A673 (cell line): ENCODE measurements around the gene TASP1. TPM values are rescaled to one million over a fixed set of nuclear protein-coding genes. Genes with fewer than 3 reads are reported as not detected.

ENCODE experiments used
- BruUV-seq: library from RNA; stranded (reverse); fragments of 400-500 nt; replicated peaks from 2 replicates; lab custom pipeline; 2021; lab: Mats Ljungman, UMichigan
- CTCF ChIA-PET: fragments of 300-600 bp; sonication (Branson Sonifier 250); formaldehyde crosslinking; loops from one replicate; lab custom pipeline; 2022; ENCODE audit warnings: antibody characterized with exemption; lab: Charles Lee
- POLR2A ChIA-PET: fragments of 300-600 bp; sonication (Branson Sonifier 250); formaldehyde crosslinking; loops from one replicate; lab custom pipeline; 2022; ENCODE audit warnings: antibody characterized with exemption; ENCODE audit not compliant: low non-redundant PET; lab: Charles Lee
- DNase-seq: peaks from one replicate; pipeline ENCODE4 v3.0.0-alpha.2; 2015; ENCODE audit warnings: low spot score
- H3K27ac ChIP-seq: fragments of 200-600 bp; sonication (generic); 2 replicates; pipeline ENCODE4 v1.5.1; 2016; ENCODE audit warnings: mixed run types, low read depth, mild to moderate bottlenecking, mixed read lengths, antibody characterized with exemption, low read length; ENCODE audit not compliant: poor library complexity, severe bottlenecking
- H3K27me3 ChIP-seq: fragments of 200-600 bp; sonication (generic); replicated peaks from 2 replicates; pipeline ENCODE4 v1.6.1; 2017; ENCODE audit warnings: mixed run types, low read depth, mild to moderate bottlenecking, mixed read lengths, antibody characterized with exemption, low read length; ENCODE audit not compliant: insufficient read depth, poor library complexity
- H3K36me3 ChIP-seq: fragments of 200-600 bp; sonication (generic); 2 replicates; pipeline ENCODE4 v1.6.1; 2016; ENCODE audit warnings: mixed run types, mild to moderate bottlenecking, mixed read lengths, antibody characterized with exemption, low read length; ENCODE audit not compliant: insufficient read depth, poor library complexity, severe bottlenecking
- H3K4me1 ChIP-seq: fragments of 200-600 bp; sonication (generic); 2 replicates; pipeline ENCODE4 v1.6.1; 2017; ENCODE audit warnings: mixed run types, mild to moderate bottlenecking, mixed read lengths, antibody characterized with exemption, low read length; ENCODE audit not compliant: insufficient read depth, poor library complexity, severe bottlenecking
- H3K4me3 ChIP-seq: fragments of 200-600 bp; sonication (generic); 2 replicates; pipeline ENCODE4 v1.5.1; 2016; ENCODE audit warnings: low read depth, mixed run types, mild to moderate bottlenecking, mixed read lengths, low read length; ENCODE audit not compliant: poor library complexity, severe bottlenecking
- H3K9me3 ChIP-seq: fragments of 200-600 bp; sonication (generic); 2 replicates; pipeline ENCODE4 v1.6.1; 2016; ENCODE audit warnings: mixed run types, low read depth, mild to moderate bottlenecking, mixed read lengths, antibody characterized with exemption, low read length; ENCODE audit not compliant: poor library complexity, severe bottlenecking
- CTCF ChIP-seq: fragments of 300-800, 200-600 bp; sonication (generic); conservative IDR thresholded peaks from 2 replicates; pipeline ENCODE4 v1.5.1; 2017; ENCODE audit warnings: low read depth, mild to moderate bottlenecking, antibody characterized with exemption, low read length, moderate library complexity, mixed read lengths
- EZH2 ChIP-seq: fragments of 200-600 bp; sonication (generic); IDR thresholded peaks from 2 replicates; pipeline ENCODE4 v1.6.1; 2017; ENCODE audit warnings: borderline replicate concordance, low read depth, mild to moderate bottlenecking, mixed read lengths, antibody characterized with exemption, low read length; ENCODE audit not compliant: poor library complexity, severe bottlenecking
- intact Hi-C: fragments of 100-400 bp; cut with micrococcal nuclease; formaldehyde crosslinking; loops from one replicate; pipeline ENCODE4 v1.10.0; 2022; ENCODE audit not compliant: unreplicated experiment
- total RNA-seq: library from RNA; stranded (reverse); gene quantifications from 2 replicates; pipeline ENCODE4 v1.2.3, GENCODE V29; 2021

TASP1 gene
- total RNA-seq, 1 experiment from 2014 or later = 15.6 TPM

DNA sequence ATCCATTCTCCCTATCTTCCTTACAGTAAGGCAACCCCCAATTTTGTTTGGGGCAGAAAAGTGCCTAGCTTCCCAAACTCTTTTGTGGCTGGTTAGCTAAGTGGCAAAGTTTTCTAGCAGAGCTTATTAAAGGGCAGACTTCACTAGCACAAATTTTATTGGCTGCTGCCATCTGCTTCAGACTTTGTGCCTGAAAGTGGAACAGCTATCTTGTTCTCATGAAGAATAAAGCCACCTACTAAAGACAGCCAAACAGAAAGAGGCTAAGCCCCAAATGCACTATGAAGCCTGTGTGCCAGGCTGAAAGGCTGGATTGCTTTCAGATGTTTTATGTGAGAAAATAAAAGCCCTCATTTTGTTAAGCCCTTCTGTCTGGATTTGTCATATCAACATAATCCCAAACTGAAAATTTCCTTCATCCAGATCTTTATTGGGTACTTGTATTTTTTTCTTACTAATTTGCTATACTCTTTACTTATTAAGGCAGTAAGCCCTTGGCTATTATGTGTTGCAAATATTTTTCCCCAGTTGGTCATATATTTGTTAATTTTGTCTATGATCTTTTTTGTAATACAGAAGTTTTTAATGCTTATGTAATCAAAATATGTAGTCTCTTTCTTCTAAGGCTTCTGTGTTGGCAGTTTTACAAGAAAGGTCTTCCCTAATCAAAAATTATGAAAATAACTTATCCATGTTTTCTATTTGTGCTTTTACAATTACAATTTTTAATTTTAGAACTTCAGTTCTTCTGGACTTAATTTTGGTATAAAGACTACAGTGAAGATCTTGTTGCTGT lies 191.1 kb downstream of the TASP1 start:
- TF ChIP-seq EZH2 (no peak), CTCF (no peak)
- BruUV-seq = no TSS peak
- peaks cover 16% of the 10 kb centered on the region for H3K4me1 ChIP-seq
- intact Hi-C loops = loop anchor here (10.0 kb wide), 2 partner anchors 63 to 223 kb away; partner anchors contain the start of gene ISM1
- ChIA-PET CTCF (no interaction called here), POLR2A (no interaction called here)
- no peak overlapping the region for H3K4me3 ChIP-seq
- H3K27ac ChIP-seq = peak overlapping the region; percentile 12
- H3K9me3 ChIP-seq = no peaks in the 10 kb centered on the region
- no peaks in the 10 kb centered on the region for H3K27me3 ChIP-seq
- peak; percentile 35 for DNase-seq
- no peaks in the 10 kb centered on the region for H3K36me3 ChIP-seq

- DNase-seq = no peak
- peaks cover 16% of the 10 kb centered on the region for H3K4me1 ChIP-seq
- no peak overlapping the region for H3K27ac ChIP-seq
- CTCF ChIA-PET = no interaction called here
- no peaks in the 10 kb centered on the region for H3K36me3 ChIP-seq
- no TSS peak for BruUV-seq
- no peaks in the 10 kb centered on the region for H3K27me3 ChIP-seq
- POLR2A ChIA-PET = no interaction called here
- peaks cover 6% of the 10 kb centered on the region for H3K9me3 ChIP-seq
- intact Hi-C loops = loop anchor here (10.0 kb wide), 2 partner anchors 59 to 219 kb away; partner anchors contain the start of gene ISM1
- TF ChIP-seq EZH2 (no peak), CTCF (no peak)
- no peak overlapping the region for H3K4me3 ChIP-seq
Observed at GRCh38 chr20:13443690-13444089, 195.0 kb downstream of the TASP1 start.

DNA sequence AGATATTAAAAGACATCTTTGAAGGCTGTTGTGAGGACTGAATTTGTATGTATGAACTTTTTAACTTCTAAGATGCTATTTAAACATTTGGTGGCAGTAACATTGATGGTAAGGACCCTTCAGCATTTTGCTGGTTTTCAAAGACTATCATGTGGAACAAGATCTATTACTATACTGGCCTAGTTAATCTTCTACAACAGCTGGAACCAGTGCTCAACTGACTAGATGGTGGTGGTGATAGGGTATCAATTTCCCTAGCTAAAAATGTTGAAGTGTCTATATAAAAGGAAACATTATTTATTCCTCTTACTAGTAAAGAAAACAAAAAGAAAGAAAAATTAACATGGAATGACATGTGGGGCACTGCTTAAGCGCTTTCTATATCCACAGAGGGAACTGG lies 195.7 kb downstream of the TASP1 start:
- no peaks in the 10 kb centered on the region for H3K36me3 ChIP-seq
- H3K27me3 ChIP-seq = no peaks in the 10 kb centered on the region
- DNase-seq = no peak
- H3K9me3 ChIP-seq = peaks cover 6% of the 10 kb centered on the region
- ChIA-PET POLR2A (no interaction called here), CTCF (no interaction called here)
- no peak overlapping the region for H3K27ac ChIP-seq
- no peak overlapping the region for H3K4me3 ChIP-seq
- H3K4me1 ChIP-seq = peaks cover 16% of the 10 kb centered on the region
- intact Hi-C loops = loop anchor here (10.0 kb wide), 2 partner anchors 58 to 218 kb away; partner anchors contain the start of gene ISM1
- no peak for TF ChIP-seq EZH2
- TF ChIP-seq CTCF = no peak
- BruUV-seq = no TSS peak
